GM12801 (cell line): ENCODE measurements around the gene ABCB11.

Experiments used
- TF ChIP-seq, protein P1 (sequence below): IDR thresholded peaks from one replicate; pipeline ENCODE4 v1.5.1; 2011; ENCODE audit warnings: control low read depth; ENCODE audit not compliant: insufficient read length; ENCODE audit errors: extremely low read depth

Gene ABCB11

DNA sequence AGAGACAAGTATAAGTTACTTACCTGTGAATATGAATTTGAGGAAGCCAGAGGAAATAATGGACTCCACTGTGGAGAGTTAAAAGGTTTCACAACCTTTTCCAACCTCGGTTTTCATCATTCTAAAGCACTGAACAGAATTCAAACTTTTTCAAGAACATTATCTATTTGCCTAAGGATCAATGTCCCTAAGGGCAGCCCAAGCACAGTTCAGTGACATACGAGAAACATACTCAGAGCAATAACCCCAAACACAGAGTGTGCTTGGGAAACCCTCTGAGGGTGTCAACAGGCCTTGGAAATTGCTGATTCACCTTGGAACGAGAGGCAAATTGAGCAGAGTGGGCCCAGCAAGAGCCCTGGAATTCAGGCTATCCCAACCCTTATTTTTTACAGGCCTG, at the start of gene ABCB11:
ABCB11 (minus strand) TSS at position 123 of the 400 bp plus-strand sequence. CDS start 13,199 bp downstream, outside the sequence.
- TF ChIP-seq, protein P1, sequence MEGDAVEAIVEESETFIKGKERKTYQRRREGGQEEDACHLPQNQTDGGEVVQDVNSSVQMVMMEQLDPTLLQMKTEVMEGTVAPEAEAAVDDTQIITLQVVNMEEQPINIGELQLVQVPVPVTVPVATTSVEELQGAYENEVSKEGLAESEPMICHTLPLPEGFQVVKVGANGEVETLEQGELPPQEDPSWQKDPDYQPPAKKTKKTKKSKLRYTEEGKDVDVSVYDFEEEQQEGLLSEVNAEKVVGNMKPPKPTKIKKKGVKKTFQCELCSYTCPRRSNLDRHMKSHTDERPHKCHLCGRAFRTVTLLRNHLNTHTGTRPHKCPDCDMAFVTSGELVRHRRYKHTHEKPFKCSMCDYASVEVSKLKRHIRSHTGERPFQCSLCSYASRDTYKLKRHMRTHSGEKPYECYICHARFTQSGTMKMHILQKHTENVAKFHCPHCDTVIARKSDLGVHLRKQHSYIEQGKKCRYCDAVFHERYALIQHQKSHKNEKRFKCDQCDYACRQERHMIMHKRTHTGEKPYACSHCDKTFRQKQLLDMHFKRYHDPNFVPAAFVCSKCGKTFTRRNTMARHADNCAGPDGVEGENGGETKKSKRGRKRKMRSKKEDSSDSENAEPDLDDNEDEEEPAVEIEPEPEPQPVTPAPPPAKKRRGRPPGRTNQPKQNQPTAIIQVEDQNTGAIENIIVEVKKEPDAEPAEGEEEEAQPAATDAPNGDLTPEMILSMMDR, result no peak

- TF ChIP-seq, protein P1, result no peak
Measured at GRCh38 chr2:169080250-169081069, 49.3 kb upstream of the ABCB11 start.

GRCh38 chr2:169077674-169078240, 46.6 kb upstream of the ABCB11 start:
- TF ChIP-seq, protein P1, result no peak

DNA sequence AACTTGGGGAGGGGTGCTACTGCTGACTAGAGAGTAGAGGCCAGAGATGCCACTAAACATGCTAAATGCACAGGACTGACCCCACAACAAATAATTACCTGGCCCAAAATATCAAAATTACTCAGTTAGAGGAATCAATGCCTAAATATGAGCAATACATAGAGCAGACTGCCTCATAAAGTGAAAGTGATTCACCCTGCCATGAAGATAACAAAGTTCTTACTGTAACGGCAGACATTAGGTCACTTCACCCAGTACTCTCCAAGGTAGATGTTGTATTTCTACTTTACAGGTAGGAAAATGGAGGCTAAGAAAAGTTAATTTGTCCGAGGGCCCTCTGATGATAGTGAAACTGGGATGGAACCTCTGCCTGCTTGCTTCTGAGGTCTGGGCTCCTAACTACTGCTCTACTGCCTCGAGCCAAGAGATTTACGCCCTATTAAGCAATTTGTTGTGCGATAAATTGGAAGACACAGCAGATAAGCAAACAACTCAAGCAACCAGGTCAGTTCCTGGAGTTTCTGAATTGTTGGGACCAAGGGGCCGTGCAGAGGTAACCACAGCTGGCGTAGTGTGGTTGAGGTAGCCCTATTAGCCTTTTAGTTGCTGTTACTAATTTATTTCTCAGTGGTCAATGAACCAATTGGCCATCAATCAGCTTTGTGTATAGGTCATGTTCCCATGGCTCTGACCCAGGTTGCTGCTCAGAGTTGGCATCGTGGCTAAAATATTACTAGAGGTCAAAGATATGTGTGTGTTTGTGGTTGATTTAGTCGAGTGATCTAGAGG, 43.0 kb upstream of the ABCB11 start:
- TF ChIP-seq, protein P1, result no peak

DNA sequence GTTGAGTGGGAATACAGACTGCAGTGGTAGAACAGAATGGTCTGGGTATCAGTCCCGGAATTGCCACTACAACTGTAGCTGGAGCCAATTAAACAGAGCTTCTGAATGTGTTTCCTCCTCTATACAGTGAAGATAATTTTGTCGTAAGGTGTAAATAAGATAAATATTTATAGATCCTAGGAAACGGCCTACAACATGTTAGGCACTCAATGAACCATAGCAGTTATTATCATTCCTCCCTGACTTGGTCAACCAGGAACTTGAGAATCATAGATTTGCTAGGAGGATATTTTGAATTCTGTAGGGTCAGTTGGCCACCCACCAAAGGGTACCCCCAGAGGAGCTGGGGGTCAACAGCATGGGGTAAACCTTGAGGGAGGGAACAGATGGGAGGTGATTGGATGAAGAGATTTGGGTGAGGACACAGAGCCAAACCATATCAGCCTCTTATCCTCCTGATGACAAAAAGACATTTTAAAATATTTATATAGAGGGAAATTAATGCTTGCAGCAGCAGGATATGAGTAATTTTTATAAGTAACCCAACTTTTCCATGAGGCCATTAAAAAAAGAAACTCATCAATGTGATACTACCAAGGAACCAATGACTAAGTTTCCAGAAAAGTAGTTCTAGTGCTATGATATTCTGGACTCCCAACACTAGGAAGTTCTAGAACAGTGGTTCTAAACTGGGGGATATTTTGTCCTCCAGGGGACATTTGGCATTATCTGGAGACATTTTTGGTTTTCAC, 42.3 kb upstream of the ABCB11 start:
- TF ChIP-seq, protein P1, result no peak

DNA sequence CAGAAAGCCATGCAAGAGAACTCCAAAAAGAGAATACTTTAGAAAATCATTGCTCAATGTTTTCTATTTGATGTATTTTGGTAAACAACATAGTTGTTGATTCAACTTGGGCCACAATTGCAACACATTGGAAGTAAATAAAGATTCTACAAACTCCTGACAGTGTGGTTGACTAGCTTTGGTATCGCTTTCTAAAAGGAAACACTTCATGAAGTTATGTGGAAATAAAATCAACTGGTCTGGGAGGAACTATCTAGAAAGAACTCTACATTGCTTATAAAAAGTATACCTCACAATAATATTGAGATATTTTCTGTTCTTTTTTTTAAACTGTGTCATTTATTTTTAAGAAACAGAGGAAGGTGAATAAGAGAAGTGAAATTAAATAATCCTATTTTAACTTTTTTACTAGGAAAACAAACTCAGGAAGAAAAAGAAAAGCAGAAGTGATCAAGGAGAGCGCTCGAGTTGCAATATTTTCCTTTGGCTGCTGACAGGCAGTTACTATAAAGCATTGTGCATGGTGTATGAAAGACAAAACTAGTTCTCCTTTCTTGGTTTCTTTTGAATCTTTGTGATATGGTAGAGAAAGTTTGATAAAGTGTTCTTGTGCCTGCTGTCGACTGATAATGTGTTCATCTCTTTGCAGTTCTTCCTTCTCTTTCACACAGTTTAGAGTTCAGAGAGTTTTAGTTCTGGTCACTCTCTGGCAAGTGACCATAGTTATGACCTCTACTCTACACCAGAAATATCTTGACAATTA, 41.2 kb upstream of the ABCB11 start:
- TF ChIP-seq, protein P1, result no peak
